Progenitor cell of endocrine pancreas (in vitro differentiated cells): ENCODE measurements around the gene NAT16. TPM values are rescaled to one million over a fixed set of nuclear protein-coding genes. Genes with fewer than 3 reads are reported as not detected.
"Not testable (repeated sequence)": the region's sequence is repeated elsewhere in the genome, so short reads cannot be mapped to it uniquely, and the experiment has no call there.

Experiments used
- DNase-seq: peaks from one replicate; pipeline ENCODE4 v3.0.0; 2021; ENCODE audit warnings: low spot score; ENCODE audit not compliant: unreplicated experiment
- H3K27ac Mint-ChIP-seq: 2 replicates; pipeline ENCODE4 v1.8.0; 2021; ENCODE audit warnings: mild to moderate bottlenecking, moderate library complexity, mixed read lengths
- H3K27me3 Mint-ChIP-seq: 2 replicates; pipeline ENCODE4 v1.8.0; 2021; ENCODE audit warnings: mixed read lengths
- H3K36me3 Mint-ChIP-seq: 2 replicates; pipeline ENCODE4 v1.8.0; 2022; ENCODE audit warnings: mixed read lengths; ENCODE audit not compliant: insufficient read depth
- H3K4me1 Mint-ChIP-seq: 2 replicates; pipeline ENCODE4 v1.8.0; 2021; ENCODE audit warnings: low read depth, mixed read lengths
- H3K4me3 Mint-ChIP-seq: 2 replicates; pipeline ENCODE4 v1.8.0; 2021; ENCODE audit warnings: low read depth, mild to moderate bottlenecking, moderate library complexity, mixed read lengths
- H3K9me3 Mint-ChIP-seq: 2 replicates; pipeline ENCODE4 v1.8.0; 2021; ENCODE audit warnings: low read depth, mixed read lengths
- total RNA-seq: library from RNA; stranded (reverse); gene quantifications from 2 replicates; pipeline ENCODE4 v1.2.1, GENCODE V29; 2021
- TF ChIP-seq, protein P1 (sequence below): fragments of 200-600 bp; sonication (generic); IDR thresholded peaks from one replicate; pipeline ENCODE4 v1.5.0; 2021; ENCODE audit warnings: antibody characterized with exemption, mild to moderate bottlenecking; ENCODE audit not compliant: unreplicated experiment

NAT16 gene
- total RNA-seq, 1 donor from 2014 or later = not detected

DNA sequence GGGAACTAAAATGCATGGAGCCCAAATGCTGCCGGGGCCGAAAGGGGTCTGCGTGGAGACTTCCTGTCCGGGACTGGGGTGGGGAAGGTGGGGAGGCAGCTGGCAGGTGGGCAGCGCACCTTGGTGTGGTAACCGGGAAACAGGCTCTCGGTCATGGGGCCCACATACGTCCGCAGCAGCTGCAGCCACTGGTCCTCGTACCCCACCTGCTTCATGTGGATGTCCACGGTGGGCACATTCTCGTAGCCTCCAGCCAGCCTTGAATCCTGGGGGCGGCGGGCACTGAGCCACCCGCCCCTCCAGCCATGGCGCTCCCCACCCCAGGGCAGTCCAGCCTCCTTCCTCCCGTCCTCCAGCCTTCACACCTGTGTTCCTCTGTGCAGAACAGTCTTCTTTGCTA is 27.4 kb upstream of the NAT16 start:
- H3K27ac Mint-ChIP-seq = no peak overlapping the region
- peaks cover 17% of the 10 kb centered on the region for H3K27me3 Mint-ChIP-seq
- no peaks in the 10 kb centered on the region for H3K9me3 Mint-ChIP-seq
- no peak for DNase-seq
- H3K4me3 Mint-ChIP-seq = no peak overlapping the region
- no peaks in the 10 kb centered on the region for H3K4me1 Mint-ChIP-seq
- TF ChIP-seq, protein P1, sequence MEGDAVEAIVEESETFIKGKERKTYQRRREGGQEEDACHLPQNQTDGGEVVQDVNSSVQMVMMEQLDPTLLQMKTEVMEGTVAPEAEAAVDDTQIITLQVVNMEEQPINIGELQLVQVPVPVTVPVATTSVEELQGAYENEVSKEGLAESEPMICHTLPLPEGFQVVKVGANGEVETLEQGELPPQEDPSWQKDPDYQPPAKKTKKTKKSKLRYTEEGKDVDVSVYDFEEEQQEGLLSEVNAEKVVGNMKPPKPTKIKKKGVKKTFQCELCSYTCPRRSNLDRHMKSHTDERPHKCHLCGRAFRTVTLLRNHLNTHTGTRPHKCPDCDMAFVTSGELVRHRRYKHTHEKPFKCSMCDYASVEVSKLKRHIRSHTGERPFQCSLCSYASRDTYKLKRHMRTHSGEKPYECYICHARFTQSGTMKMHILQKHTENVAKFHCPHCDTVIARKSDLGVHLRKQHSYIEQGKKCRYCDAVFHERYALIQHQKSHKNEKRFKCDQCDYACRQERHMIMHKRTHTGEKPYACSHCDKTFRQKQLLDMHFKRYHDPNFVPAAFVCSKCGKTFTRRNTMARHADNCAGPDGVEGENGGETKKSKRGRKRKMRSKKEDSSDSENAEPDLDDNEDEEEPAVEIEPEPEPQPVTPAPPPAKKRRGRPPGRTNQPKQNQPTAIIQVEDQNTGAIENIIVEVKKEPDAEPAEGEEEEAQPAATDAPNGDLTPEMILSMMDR = no peak
- peaks cover 11% of the 10 kb centered on the region for H3K36me3 Mint-ChIP-seq

DNA sequence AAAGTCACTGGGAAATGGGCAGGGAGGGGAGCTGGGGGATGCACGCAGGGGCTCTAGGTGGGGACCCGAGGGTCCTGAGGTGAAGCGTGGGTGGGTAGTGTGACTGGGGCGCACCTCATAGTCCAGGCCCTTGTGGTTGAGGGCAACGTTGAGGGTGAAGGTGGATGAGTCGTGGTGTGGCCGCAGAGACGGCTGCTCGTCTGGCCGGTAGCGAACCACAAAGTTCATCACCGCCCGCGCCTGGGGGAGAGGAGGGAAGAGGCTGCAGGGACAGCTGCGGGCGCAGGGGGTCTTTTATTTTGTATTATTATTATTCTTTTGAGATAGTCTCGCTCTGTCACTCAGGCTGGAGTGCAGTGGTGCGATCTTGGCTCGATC is 26.6 kb upstream of the NAT16 start:
- H3K4me3 Mint-ChIP-seq = no peak overlapping the region
- no peak overlapping the region for H3K27ac Mint-ChIP-seq
- H3K9me3 Mint-ChIP-seq = no peaks in the 10 kb centered on the region
- H3K36me3 Mint-ChIP-seq = peaks cover 11% of the 10 kb centered on the region
- DNase-seq = no peak
- H3K27me3 Mint-ChIP-seq = peaks cover 20% of the 10 kb centered on the region
- TF ChIP-seq, protein P1 = no peak
- H3K4me1 Mint-ChIP-seq = no peaks in the 10 kb centered on the region

DNA sequence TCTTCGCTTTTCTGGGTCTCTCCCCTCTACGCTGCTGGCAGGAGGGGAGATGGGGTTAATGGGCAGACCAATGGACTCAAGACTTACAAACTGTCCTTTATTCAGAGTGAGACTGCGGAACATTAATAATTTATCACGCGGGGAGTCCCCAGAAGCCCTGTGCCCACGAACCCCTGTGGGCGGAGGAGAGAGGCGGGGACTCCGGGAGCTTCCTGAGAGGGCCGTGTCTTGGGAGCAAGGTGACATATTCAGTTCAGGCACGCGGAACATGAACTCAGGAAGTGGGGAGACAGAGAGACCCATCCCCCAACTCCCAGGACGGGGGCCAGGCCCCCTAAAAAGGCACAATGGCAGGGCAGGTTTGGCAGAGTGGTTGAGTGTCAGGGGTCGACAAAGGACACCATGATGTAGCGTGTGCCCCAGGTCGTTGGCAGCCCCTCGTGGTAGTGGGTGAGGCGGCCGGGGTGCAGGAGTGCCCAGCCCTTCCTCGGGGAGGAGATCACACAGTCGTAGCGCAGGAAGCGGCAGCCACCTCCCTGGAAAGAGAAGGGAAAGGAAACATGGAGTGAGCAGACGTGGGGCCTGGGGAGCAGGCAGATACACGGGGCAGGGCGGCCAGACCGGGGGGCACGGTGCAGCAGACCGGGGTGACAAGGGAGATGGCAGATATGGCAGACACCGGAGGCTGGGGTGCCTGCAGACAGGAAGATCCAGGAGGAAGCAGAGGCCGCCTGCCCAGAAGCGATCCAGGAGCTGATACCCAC is 26.0 kb upstream of the NAT16 start:
- no peak overlapping the region for H3K27ac Mint-ChIP-seq
- no peak overlapping the region for H3K4me3 Mint-ChIP-seq
- DNase-seq = no peak
- peaks cover 10% of the 10 kb centered on the region for H3K36me3 Mint-ChIP-seq
- H3K9me3 Mint-ChIP-seq = no peaks in the 10 kb centered on the region
- TF ChIP-seq, protein P1 = no peak
- H3K27me3 Mint-ChIP-seq = peaks cover 26% of the 10 kb centered on the region
- no peaks in the 10 kb centered on the region for H3K4me1 Mint-ChIP-seq

DNA sequence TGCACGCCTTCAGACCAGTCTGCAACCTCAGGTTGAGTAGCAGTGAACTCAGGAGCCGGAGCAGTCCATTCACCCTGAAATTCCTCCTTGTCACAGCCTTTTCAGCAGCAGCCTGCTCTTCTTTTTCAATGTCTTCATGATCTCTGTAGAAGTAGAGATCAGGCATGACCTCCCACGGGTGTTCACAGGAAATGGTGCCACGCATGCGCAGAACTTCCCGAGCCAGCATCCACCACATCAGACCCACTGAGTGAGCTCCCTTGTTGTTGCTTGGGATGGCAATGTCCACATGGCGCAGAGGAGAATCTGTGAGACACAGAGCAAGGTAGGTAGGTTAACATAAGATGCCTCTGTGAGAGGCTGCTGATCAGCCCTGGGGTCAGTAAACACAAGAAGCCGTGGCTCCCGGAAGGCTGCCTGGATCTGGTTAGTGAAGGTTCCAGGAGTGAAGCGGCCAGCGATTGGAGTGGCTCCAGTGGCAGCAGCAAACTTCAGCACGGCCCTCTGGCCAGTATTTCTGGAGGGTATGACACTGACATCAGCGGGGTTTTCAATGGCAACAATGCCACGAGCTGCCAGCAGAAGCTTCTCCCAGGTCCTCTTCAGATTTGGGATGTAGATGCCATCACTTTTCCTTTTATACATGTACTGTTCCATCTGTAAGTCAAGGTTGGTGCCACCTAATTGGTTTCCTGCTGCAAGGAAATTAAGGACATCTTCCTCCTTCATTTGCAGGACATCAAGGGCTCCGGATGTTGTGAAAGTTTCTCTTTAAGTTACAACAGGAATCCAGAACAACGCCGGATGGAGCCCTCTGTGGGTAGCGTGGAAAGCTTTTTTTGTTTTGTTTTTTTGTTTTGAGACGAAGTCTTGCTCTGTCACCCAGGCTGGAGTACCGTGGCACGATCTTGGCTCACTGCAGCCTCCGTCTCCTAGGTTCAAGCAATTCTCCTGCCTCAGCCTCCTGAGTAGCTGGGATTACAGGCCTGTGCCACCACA is 23.9 kb upstream of the NAT16 start:
- H3K4me3 Mint-ChIP-seq = not testable (repeated sequence)
- H3K27me3 Mint-ChIP-seq = peaks cover 39% of the 10 kb centered on the region

DNA sequence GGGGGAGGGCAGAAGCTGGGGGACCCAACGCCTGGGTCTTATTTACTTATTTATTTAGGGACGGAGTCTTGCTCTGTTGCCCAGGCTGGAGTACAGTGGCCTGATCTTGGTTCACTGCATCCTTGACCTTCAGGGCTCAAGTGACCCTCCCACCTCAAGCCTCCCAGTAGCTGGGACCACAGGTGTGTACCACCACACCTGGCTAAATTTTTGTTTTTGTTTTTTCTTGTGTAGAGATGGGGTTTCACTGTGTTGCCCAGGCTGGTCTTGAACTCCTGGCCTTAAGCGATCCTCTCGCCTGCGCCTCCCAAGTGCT is 22.5 kb upstream of the NAT16 start:
- H3K4me3 Mint-ChIP-seq = no peak overlapping the region
- DNase-seq = no peak
- H3K36me3 Mint-ChIP-seq = peaks cover 3% of the 10 kb centered on the region
- TF ChIP-seq, protein P1 = no peak
- H3K27ac Mint-ChIP-seq = no peak overlapping the region
- H3K9me3 Mint-ChIP-seq = no peaks in the 10 kb centered on the region
- H3K4me1 Mint-ChIP-seq = peaks cover 6% of the 10 kb centered on the region
- peaks cover 42% of the 10 kb centered on the region for H3K27me3 Mint-ChIP-seq

More for the DNA sequence above, 23.9 kb upstream of the NAT16 start:
- H3K27ac Mint-ChIP-seq, H3K9me3 Mint-ChIP-seq, DNase-seq, H3K4me1 Mint-ChIP-seq, H3K36me3 Mint-ChIP-seq: not testable (repeated sequence)
